Keratinocyte (primary cell): ENCODE measurements around the gene ASCC3. TPM values are rescaled to one million over a fixed set of nuclear protein-coding genes. Genes with fewer than 3 reads are reported as not detected.

ENCODE experiments used
- DNase-seq: peaks from one replicate; pipeline ENCODE4 v3.0.0-alpha.2; 2011; ENCODE audit warnings: low read depth, missing footprints, low spot score
- FAIRE-seq: peaks from 2 replicates; lab custom pipeline; 2011; peaks lifted over from hg19 to GRCh38; lab: Jason Lieb, UNC
- H2AFZ ChIP-seq: 2 replicates; pipeline ENCODE4 v1.6.0; 2012; ENCODE audit warnings: low read length, control low read depth, inconsistent platforms; ENCODE audit not compliant: control insufficient read depth
- H3K27ac ChIP-seq: 2 replicates; pipeline ENCODE4 v1.5.1; 2011; ENCODE audit warnings: low read length; ENCODE audit not compliant: control insufficient read depth, insufficient read depth
- H3K27me3 ChIP-seq: 3 replicates; pipeline ENCODE4 v1.6.0; 2011; ENCODE audit warnings: low read length; ENCODE audit not compliant: control insufficient read depth, insufficient read depth; ENCODE audit errors: extremely low read depth
- H3K36me3 ChIP-seq, 2 experiments: 2 replicates in 1 of 2; 3 replicates in 1 of 2; pipeline ENCODE4 v1.5.1; 2011; ENCODE audit warnings: low read length in 2 of 2, mild to moderate bottlenecking in 1 of 2; ENCODE audit not compliant: control insufficient read depth in 2 of 2, insufficient read depth in 2 of 2; ENCODE audit errors: extremely low read depth in 1 of 2
- H3K4me1 ChIP-seq: 3 replicates; pipeline ENCODE4 v1.5.1; 2011; ENCODE audit warnings: low read length; ENCODE audit not compliant: control insufficient read depth, insufficient read depth; ENCODE audit errors: extremely low read depth
- H3K4me2 ChIP-seq: 3 replicates; pipeline ENCODE4 v1.6.0; 2011; ENCODE audit warnings: low read depth, low read length; ENCODE audit not compliant: control insufficient read depth, insufficient read depth; ENCODE audit errors: extremely low read depth
- H3K4me3 ChIP-seq, 3 experiments: fragments of 200-600 bp in 1 of 3; sonication (generic) in 1 of 3; 2 replicates in 2 of 3; 3 replicates in 1 of 3; pipeline ENCODE4 v1.5.1; 2011 to 2016; ENCODE audit warnings: low read length in 3 of 3, mild to moderate bottlenecking in 3 of 3, control low read depth in 2 of 3, inconsistent platforms in 1 of 3, low read depth in 1 of 3, mixed read lengths in 1 of 3, mixed run types in 1 of 3, moderate library complexity in 1 of 3; ENCODE audit not compliant: control insufficient read depth in 2 of 3, insufficient read depth in 2 of 3; ENCODE audit errors: extremely low read depth in 1 of 3
- H3K79me2 ChIP-seq: 2 replicates; pipeline ENCODE4 v1.6.0; 2012; ENCODE audit warnings: low read length; ENCODE audit not compliant: control insufficient read depth, insufficient read depth
- H3K9ac ChIP-seq: 3 replicates; pipeline ENCODE4 v1.6.0; 2011; ENCODE audit warnings: low read length; ENCODE audit not compliant: control insufficient read depth, insufficient read depth; ENCODE audit errors: extremely low read depth
- H3K9me1 ChIP-seq: 3 replicates; pipeline ENCODE4 v1.6.0; 2011; ENCODE audit warnings: low read length; ENCODE audit not compliant: control insufficient read depth, insufficient read depth; ENCODE audit errors: extremely low read depth
- H3K9me3 ChIP-seq: 2 replicates; pipeline ENCODE4 v1.5.1; 2012; ENCODE audit warnings: low read depth, low read length; ENCODE audit not compliant: control insufficient read depth
- H4K20me1 ChIP-seq: 3 replicates; pipeline ENCODE4 v1.6.0; 2011; ENCODE audit warnings: low read length; ENCODE audit not compliant: control insufficient read depth, insufficient read depth; ENCODE audit errors: extremely low read depth
- EZH2 ChIP-seq: IDR thresholded peaks from one replicate; pipeline ENCODE4 v1.6.1; 2012; ENCODE audit warnings: inconsistent platforms, mild to moderate bottlenecking, low read length, moderate library complexity
- dilution Hi-C: fragments of 300-500 bp; cut with MboI; formaldehyde crosslinking; loops from one replicate; pipeline ENCODE4 v1.7.0; 2020; ENCODE audit warnings: low sequenced_read_pairs; ENCODE audit not compliant: extremely low pct_ligation_motif_present
- polyA plus RNA-seq, 5 experiments: library from polyadenylated mRNA; depleted of rRNA in 3 of 5; stranded (reverse) in 3 of 5; stranded (forward) in 1 of 5; unstranded in 1 of 5; fragments of >200 nt; gene quantifications; 1 replicate in 1 of 5; 2 replicates in 3 of 5; 3 replicates in 1 of 5; pipeline versions ENCODE4 v1.2.1 to v1.2.3, GENCODE V29; 2011 to 2012; ENCODE audit warnings: missing spikeins in 2 of 5, low read depth in 1 of 5, low replicate concordance in 1 of 5
- TF ChIP-seq, protein P1 (sequence below), 3 experiments: IDR thresholded peaks in 1 of 3; conservative IDR thresholded peaks in 1 of 3; optimal IDR thresholded peaks in 1 of 3; 2 replicates in 2 of 3; 3 replicates in 1 of 3; pipeline versions ENCODE3 to v1.5.1; 2011; ENCODE audit warnings: low read length in 3 of 3, mild to moderate bottlenecking in 3 of 3, moderate library complexity in 2 of 3, control low read depth in 1 of 3, inconsistent platforms in 1 of 3; ENCODE audit not compliant: insufficient read depth in 2 of 3; ENCODE audit errors: extremely low read depth in 1 of 3

ASCC3 gene
- polyA plus RNA-seq, 1 donor (not counting 4 experiments of a cell fraction or from before 2014, with no cell fraction given) = 58.6 TPM

DNA sequence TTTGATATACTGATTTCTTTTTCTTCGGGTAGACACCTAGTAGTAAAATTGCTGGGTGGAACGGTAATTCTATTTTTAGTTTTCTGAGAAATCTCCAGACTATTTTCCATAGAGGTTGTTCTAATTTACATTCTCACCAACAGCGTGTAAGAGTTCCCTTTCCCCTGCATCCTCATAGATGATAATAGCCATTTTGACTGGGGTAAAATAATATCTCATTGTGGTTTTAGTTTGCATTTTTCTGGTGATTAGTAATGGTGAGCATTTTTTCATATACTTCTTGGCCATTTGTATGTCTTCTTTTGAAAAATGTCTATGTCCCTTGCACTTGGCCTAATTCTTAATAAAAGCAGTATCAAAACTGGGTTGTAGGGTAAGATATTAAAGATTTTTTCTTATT is 267.5 kb downstream of the ASCC3 start:
- H3K79me2 ChIP-seq = no peaks in the 10 kb centered on the region
- H3K9me1 ChIP-seq = no peaks in the 10 kb centered on the region
- peaks cover 8% of the 10 kb centered on the region for H3K4me1 ChIP-seq
- TF ChIP-seq EZH2 = no peak
- TF ChIP-seq, protein P1, sequence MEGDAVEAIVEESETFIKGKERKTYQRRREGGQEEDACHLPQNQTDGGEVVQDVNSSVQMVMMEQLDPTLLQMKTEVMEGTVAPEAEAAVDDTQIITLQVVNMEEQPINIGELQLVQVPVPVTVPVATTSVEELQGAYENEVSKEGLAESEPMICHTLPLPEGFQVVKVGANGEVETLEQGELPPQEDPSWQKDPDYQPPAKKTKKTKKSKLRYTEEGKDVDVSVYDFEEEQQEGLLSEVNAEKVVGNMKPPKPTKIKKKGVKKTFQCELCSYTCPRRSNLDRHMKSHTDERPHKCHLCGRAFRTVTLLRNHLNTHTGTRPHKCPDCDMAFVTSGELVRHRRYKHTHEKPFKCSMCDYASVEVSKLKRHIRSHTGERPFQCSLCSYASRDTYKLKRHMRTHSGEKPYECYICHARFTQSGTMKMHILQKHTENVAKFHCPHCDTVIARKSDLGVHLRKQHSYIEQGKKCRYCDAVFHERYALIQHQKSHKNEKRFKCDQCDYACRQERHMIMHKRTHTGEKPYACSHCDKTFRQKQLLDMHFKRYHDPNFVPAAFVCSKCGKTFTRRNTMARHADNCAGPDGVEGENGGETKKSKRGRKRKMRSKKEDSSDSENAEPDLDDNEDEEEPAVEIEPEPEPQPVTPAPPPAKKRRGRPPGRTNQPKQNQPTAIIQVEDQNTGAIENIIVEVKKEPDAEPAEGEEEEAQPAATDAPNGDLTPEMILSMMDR (optimal IDR thresholded peaks at IDR 0.05 in 1 of 3, IDR thresholded peaks at IDR 0.05 in 1 of 3, conservative IDR thresholded peaks at IDR 0.05 in 1 of 3; ENCODE audit: extremely low read depth in 1 of 3, insufficient read depth in 2 of 3, low read length in 3 of 3) = no peak
- no peaks in the 10 kb centered on the region for H4K20me1 ChIP-seq
- H3K27me3 ChIP-seq = no peaks in the 10 kb centered on the region
- no peak overlapping the region for H2AFZ ChIP-seq
- H3K9ac ChIP-seq = no peak overlapping the region
- no peak for DNase-seq
- H3K36me3 ChIP-seq = no peaks in the 10 kb centered on the region
- H3K9me3 ChIP-seq = no peaks in the 10 kb centered on the region
- no peak overlapping the region for H3K4me2 ChIP-seq
- dilution Hi-C loops = no loop called here
- no peak overlapping the region for H3K27ac ChIP-seq
- no peak overlapping the region for H3K4me3 ChIP-seq
- no peak for FAIRE-seq

DNA sequence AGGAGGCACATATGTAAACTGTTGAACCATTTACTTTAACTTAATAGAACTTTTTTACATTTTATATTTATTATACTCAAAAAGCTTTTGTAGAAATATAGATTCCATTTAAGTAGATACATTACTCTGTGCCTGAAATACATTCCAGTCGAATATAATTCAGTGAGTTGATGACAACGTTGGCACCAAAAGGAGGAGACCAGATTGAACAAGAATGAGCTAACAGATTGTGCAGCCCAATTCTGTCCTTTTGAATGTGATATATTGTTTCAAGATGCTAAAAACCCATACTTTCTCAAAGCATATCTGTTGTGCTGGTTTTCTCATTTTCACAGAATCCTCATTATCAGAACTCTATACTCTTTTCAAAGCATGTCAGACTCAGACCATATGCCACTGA is 269.0 kb downstream of the ASCC3 start:
- Histone ChIP-seq H3K4me3 (no peak overlapping the region), H2AFZ (no peak overlapping the region), H3K9me3 (no peaks in the 10 kb centered on the region), H3K4me2 (no peak overlapping the region), H3K79me2 (no peaks in the 10 kb centered on the region), H3K36me3 (no peaks in the 10 kb centered on the region), H3K27me3 (no peaks in the 10 kb centered on the region), H3K4me1 (no peaks in the 10 kb centered on the region), H3K9me1 (no peaks in the 10 kb centered on the region), H4K20me1 (no peaks in the 10 kb centered on the region), H3K9ac (no peak overlapping the region), H3K27ac (no peak overlapping the region)
- TF ChIP-seq, protein P1 (optimal IDR thresholded peaks at IDR 0.05 in 1 of 3, IDR thresholded peaks at IDR 0.05 in 1 of 3, conservative IDR thresholded peaks at IDR 0.05 in 1 of 3; ENCODE audit: extremely low read depth in 1 of 3, insufficient read depth in 2 of 3, low read length in 3 of 3) = no peak
- no peak for TF ChIP-seq EZH2
- FAIRE-seq (no peak), DNase-seq (no peak)
- dilution Hi-C loops = no loop called here
